ENCODE measurements around the gene ANK3. TPM values are rescaled to one million over a fixed set of nuclear protein-coding genes. Genes with fewer than 3 reads are reported as not detected.

The ANK3 gene
- 3.8 TPM for total RNA-seq
- long read RNA-seq: 0 reads

GRCh38 chr10:60389413-60390025 is at the start of gene ANK3:
ANK3 (minus strand) TSS chr10:60389875; CDS start chr10:60389538, 337 bp downstream.
- no peak for DNase-seq (ENCODE audit: low spot score)

- DNase-seq (ENCODE audit: low spot score): no peak
Measured at GRCh38 chr10:60434418-60435046, 44.9 kb upstream of the ANK3 start.

- DNase-seq (ENCODE audit: low spot score): no peak
Measured at GRCh38 chr10:60433684-60434083, 44.0 kb upstream of the ANK3 start.

GRCh38 chr10:60430836-60431597 is 41.3 kb upstream of the ANK3 start:
- DNase-seq (ENCODE audit: low spot score): no peak

GRCh38 chr10:60430017-60430416 is 40.3 kb upstream of the ANK3 start:
- no peak for DNase-seq (ENCODE audit: low spot score)

- DNase-seq (ENCODE audit: low spot score): no peak
Measured at GRCh38 chr10:60429084-60429849, 39.6 kb upstream of the ANK3 start.

- DNase-seq (ENCODE audit: low spot score): no peak
Measured at GRCh38 chr10:60428387-60428737, 38.7 kb upstream of the ANK3 start.

- no peak for DNase-seq (ENCODE audit: low spot score)
Measured at GRCh38 chr10:60427709-60428386, 38.2 kb upstream of the ANK3 start.

GRCh38 chr10:60427148-60427547 is 37.5 kb upstream of the ANK3 start:
- no peak for DNase-seq (ENCODE audit: low spot score)

GRCh38 chr10:60426425-60426824 is 36.8 kb upstream of the ANK3 start:
- DNase-seq (ENCODE audit: low spot score): no peak

- DNase-seq (ENCODE audit: low spot score): no peak
Measured at GRCh38 chr10:60425392-60426110, 35.9 kb upstream of the ANK3 start.

- DNase-seq (ENCODE audit: low spot score): no peak
Measured at GRCh38 chr10:60424971-60425370, 35.3 kb upstream of the ANK3 start.

GRCh38 chr10:60423920-60424319 is 34.2 kb upstream of the ANK3 start:
- no peak for DNase-seq (ENCODE audit: low spot score)

- no peak for DNase-seq (ENCODE audit: low spot score)
Measured at GRCh38 chr10:60422809-60423208, 33.1 kb upstream of the ANK3 start.

GRCh38 chr10:60420991-60421894 is 31.6 kb upstream of the ANK3 start:
- DNase-seq (ENCODE audit: low spot score): no peak

- DNase-seq (ENCODE audit: low spot score): no peak
Measured at GRCh38 chr10:60419249-60419648, 29.6 kb upstream of the ANK3 start.

- DNase-seq (ENCODE audit: low spot score): no peak
Measured at GRCh38 chr10:60417901-60418300, 28.2 kb upstream of the ANK3 start.

- DNase-seq (ENCODE audit: low spot score): no peak
Measured at GRCh38 chr10:60417024-60417423, 27.3 kb upstream of the ANK3 start.

GRCh38 chr10:60414877-60415585 is 25.4 kb upstream of the ANK3 start:
- no peak for DNase-seq (ENCODE audit: low spot score)
